GM12864 (cell line): ENCODE results near the gene CXCL11.
"Not testable (repeated sequence)": the region's sequence is repeated elsewhere in the genome, so short reads cannot be mapped to it uniquely, and the experiment has no call there.

Source experiments
- DNase-seq: peaks from one replicate; pipeline ENCODE4 v3.0.0-alpha.2; 2011; ENCODE audit warnings: low read depth
- H3K4me3 ChIP-seq: 2 replicates; pipeline ENCODE4 v1.5.1; 2011; ENCODE audit warnings: mild to moderate bottlenecking, low read depth, low read length, control low read depth
- TF ChIP-seq, protein P1 (sequence below): IDR thresholded peaks from 2 replicates; pipeline ENCODE4 v1.5.1; 2011; ENCODE audit warnings: low read depth, mild to moderate bottlenecking, moderate library complexity, low read length, control low read depth, inconsistent platforms; ENCODE audit errors: missing control alignments

Gene CXCL11

DNA sequence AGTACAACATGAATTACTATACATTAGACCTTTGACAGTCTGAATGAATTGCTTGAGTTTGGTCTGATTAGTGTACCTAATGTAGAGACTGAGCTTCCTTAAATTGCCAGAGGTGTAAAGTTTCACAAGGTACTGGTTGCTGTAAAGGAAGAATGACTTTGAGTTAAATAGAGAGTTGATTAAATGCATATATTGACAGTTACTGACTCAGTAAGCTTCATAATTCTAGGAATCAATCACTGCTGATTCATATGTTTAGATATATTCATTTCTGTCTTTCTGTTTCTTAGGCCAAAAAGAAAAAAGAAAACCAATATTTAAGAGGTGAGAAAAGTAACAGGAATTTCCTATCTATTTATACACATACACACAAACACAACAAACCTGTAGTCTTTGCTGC is 22.4 kb upstream of the CXCL11 start:
- no peak overlapping the region for H3K4me3 ChIP-seq
- TF ChIP-seq, protein P1, sequence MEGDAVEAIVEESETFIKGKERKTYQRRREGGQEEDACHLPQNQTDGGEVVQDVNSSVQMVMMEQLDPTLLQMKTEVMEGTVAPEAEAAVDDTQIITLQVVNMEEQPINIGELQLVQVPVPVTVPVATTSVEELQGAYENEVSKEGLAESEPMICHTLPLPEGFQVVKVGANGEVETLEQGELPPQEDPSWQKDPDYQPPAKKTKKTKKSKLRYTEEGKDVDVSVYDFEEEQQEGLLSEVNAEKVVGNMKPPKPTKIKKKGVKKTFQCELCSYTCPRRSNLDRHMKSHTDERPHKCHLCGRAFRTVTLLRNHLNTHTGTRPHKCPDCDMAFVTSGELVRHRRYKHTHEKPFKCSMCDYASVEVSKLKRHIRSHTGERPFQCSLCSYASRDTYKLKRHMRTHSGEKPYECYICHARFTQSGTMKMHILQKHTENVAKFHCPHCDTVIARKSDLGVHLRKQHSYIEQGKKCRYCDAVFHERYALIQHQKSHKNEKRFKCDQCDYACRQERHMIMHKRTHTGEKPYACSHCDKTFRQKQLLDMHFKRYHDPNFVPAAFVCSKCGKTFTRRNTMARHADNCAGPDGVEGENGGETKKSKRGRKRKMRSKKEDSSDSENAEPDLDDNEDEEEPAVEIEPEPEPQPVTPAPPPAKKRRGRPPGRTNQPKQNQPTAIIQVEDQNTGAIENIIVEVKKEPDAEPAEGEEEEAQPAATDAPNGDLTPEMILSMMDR: no peak

DNA sequence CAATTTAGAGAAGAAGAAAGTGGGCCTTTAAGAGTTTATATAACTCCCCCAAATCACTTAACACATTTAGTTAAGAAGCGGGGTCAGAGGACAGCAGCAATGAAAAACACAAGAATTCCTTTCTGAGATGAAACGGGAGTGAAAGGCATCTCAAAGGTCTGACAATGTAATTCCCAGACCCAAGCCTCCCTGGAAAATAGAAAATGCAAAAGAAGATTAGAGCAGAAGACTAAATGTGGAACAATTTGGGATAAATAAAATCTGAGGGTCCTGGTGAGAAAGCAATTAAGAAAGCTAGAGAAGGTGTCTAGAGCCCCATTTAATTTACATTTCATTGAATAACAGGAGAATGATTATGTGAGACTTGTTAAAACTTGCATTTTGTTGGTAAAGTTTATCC is 19.6 kb upstream of the CXCL11 start:
- TF ChIP-seq, protein P1: no peak
- no peak overlapping the region for H3K4me3 ChIP-seq
- no peak for DNase-seq

More for the DNA sequence above, 22.4 kb upstream of the CXCL11 start:
- no peak for DNase-seq

DNA sequence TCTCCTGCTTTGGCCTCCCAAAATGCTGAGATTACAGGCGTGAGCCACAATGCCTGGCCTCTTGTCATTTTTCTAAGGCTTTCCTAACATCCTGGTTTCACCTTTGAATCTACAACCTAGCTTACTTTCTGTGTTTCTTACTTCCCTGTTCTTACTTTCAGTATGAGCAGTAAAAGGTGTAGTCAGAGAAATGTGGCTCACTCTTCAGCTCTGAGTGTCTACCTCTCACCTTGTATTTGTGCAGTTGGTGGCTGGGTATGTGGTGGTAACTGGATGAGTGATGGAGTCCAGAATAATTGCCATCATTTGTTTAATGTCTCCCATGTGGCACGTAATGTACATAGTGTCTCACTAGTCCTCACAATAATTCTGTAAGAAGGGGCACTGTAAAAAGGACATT is 19.1 kb upstream of the CXCL11 start:
- DNase-seq: peak; percentile 67
- TF ChIP-seq, protein P1: no peak
- no peak overlapping the region for H3K4me3 ChIP-seq

DNA sequence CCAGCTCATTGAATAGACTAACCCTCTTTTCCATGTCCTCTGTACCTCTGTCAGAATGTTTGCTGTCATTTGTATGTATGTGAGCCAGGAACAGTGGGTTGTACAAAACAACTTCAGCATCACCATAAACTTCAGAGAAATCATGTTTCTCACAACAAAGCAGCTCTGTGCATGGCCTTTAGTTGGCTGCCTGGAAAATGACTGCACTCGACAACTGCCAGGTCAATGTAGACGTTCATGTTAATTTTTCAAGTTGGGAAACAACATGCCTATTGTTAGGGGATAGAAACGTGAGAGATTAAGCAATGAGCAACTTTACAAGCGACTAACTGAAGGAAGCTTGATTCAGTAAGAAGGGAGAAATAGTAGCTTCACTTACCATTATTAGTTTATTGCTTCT is 17.9 kb upstream of the CXCL11 start:
- no peak overlapping the region for H3K4me3 ChIP-seq
- TF ChIP-seq, protein P1: no peak
- DNase-seq: no peak

DNA sequence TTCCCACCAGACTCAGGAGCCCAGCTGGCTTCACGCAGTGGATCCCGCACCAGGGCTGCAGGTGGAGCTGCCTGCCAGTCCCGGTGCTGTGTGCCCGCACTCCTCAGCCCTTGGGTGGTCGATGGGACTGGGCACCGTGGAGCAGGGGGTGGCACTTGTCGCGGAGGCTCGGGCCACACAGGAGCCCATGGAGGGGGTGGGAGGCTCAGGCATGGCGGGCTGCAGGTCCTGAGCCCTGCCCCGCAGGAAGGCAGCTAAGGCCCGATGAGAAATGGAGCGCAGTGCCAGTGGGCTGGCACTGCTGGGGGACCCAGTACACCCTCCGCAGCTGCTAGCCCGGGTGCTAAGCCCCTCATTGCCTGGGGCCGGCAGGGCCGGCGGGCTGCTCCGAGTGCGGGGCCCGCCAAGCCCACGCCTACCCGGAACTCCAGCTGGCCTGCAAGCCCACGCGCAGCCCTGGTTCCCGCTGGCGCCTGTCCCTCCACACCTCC is 14.7 kb upstream of the CXCL11 start:
- DNase-seq, H3K4me3 ChIP-seq: not testable (repeated sequence)

DNA sequence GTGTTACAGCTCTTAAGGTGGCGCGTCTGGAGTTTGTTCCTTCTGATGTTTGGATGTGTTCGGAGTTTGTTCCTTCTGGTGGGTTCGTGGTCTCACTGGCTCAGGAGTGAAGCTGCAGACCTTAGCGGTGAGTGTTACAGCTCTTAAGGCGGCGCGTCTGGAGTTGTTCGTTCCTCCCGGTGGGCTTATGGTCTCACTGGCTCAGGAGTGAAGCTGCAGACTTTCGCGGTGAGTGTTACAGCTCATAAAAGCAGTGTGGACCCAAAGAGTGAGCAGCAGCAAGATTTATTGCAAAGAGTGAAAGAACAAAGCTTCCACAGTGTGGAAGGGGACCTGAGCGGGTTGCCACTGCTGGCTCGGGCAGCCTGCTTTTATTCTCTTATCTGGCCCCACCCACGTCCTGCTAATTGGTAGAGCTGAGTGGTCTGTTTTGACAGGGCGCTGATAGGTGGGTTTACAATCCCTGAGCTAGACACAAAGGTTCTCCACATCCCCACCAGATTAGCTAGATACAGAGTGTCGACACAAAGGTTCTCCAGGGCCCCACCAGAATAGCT is 14.1 kb upstream of the CXCL11 start:
- not testable (repeated sequence) for H3K4me3 ChIP-seq, DNase-seq

DNA sequence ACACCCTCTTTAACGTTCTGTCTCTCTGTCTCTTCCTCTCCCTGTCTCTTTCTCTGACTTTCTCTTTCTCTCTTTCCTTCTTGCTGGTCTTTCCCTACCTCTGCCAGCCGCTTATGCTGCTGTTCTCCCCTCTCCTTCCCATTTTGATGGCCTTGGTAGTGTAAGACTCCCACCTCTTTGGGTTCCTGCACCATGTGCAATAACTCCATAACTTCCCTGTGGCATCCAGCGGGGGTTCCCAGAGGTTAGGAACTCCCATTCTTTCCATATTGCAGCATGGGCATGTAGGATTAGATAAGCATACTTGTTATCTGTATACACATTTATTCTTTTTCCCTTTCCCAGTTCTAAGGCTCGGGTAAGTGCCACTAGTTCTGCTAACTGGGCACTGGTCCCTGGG is 8.8 kb upstream of the CXCL11 start:
- not testable (repeated sequence) for DNase-seq, H3K4me3 ChIP-seq

DNA sequence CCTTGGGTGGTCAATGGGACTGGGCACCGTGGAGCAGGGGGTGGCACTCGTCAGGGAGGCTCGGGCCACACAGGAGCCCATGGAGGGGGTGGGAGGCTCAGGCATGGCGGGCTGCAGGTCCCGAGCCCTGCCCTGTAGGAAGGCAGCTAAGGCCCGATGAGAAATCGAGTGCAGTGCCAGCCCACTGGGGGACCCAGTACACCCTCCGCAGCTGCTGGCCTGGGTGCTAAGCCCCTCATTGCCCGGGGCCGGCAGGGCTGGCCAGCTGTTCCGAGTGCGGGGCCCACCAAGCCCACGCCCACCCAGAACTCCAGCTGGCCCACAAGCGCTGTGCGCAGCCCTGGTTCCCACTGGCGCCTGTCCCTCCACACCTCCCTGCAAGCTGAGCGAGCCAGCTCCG is 7.4 kb upstream of the CXCL11 start:
- H3K4me3 ChIP-seq, DNase-seq: not testable (repeated sequence)

DNA sequence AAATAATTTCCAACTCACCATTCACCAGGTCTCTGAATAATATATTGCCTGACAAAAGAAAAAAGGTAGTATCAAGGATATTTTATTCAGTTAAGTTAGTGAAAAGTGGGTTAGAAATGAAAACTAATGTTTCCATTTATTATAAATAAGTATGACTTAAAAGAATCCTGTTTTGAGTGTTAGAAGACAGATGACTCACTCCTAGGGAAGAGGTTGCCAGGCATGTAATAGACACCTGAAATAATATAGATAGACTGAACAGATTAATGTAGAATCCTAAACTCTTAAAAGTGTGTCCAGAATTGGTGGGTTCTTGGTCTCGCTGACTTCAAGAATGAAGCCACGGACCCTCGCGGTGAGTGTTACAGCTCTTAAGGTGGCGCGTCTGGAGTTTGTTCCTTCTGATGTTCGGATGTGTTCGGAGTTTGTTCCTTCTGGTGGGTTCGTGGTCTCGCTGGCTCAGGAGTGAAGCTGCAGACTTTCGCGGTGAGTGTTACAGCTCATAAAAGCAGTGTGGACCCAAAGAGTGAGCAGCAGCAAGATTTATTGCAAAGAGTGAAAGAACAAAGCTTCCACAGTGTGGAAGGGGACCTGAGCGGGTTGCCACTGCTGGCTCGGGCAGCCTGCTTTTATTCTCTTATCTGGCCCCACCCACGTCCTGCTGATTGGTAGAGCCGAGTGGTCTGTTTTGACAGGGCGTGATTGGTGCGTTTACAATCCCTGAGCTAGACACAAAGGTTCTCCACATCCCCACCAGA is 6.5 kb upstream of the CXCL11 start:
- DNase-seq, H3K4me3 ChIP-seq: not testable (repeated sequence)
